ENCODE results near the gene ANKS1A.

The ANKS1A gene

DNA sequence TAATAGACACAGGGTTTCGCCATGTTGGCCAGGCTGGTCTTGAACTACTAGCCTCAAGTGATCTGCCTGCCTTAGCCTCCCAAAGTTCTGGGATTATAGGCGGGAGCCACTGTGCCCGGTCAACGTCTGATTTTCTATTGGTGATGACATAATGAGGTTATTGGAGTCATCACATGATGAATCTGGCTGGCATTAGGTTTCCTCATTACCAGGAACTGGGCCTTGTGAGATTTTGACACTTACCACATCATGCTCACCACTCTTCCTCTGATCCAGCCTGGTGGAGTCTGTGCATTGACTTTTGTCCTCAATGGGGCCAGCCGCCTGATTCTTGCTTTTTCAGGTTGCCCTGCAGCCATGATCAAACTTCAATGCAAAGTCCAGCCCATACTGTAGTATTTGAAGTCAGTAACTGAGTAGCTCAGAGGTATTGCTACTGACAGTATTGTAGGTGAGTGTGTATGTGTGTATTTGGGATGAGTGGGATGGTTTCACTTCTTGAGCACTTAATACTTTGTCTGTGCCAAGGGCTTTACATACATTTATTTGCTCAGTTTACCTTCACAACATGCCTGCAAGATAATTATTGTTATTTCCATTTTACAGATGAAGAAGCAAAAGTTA lies 16.0 kb downstream of the ANKS1A start:
- H2BK12ac ChIP-seq (ENCODE audit: low read length), result no peak overlapping the region

DNA sequence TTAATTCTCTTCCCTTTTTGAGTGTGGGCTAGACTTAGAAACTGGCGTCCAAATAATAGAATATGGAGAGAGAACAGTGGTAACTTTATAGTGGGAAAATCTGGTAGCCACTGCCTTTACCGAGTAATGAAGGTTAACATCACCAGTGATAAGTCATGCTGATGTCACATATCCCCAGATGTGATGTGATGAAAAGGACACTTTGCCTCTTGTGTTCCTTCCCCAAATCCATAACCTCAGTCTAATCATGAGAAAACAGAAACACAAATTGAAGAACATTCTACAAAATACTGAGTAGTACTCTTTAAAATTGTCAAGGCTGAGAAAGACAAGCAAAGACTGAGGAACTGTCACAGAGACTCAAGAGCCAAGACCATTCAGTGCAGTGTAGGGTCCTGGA lies 17.8 kb downstream of the ANKS1A start:
- Histone ChIP-seq H3K14ac (ENCODE audit: low read length) (no peak overlapping the region), H3K23ac (ENCODE audit: low read length) (no peak overlapping the region), H2AFZ (ENCODE audit: insufficient read depth, low read length, poor library complexity) (no peak overlapping the region), H3K9me3 (ENCODE audit: insufficient read depth, low read depth, low read length) (no peaks in the 10 kb centered on the region), H4K12ac (ENCODE audit: low read depth, low read length) (no peak overlapping the region), H2BK120ac (ENCODE audit: insufficient read depth, low read length, poor library complexity) (no peak overlapping the region), H3K79me1 (ENCODE audit: low read length) (no peaks in the 10 kb centered on the region), H3K18ac (ENCODE audit: low read length) (no peak overlapping the region), H3K9ac (ENCODE audit: low read length) (no peak overlapping the region), H3K27ac (ENCODE audit: low read depth, low read length) (no peak overlapping the region), H2AK5ac (ENCODE audit: low read length) (no peak overlapping the region), H3K4me1 (ENCODE audit: control insufficient read depth in 1 of 2, insufficient read depth in 2 of 2, low read length in 2 of 2) (peaks cover 0 to 4% of the 10 kb centered on the region in 2 experiments), H3K36me3 (ENCODE audit: control insufficient read depth in 1 of 2, insufficient read depth in 2 of 2, low read length in 2 of 2) (no peaks in the 10 kb centered on the region), H3K4ac (ENCODE audit: low read depth, low read length) (no peak overlapping the region), H3K4me3 (ENCODE audit: low read depth, low read length) (no peak overlapping the region), H3K4me2 (ENCODE audit: low read length) (no peak overlapping the region), H3K79me2 (ENCODE audit: control insufficient read depth, insufficient read depth, low read length, poor library complexity) (peaks cover 3% of the 10 kb centered on the region), H4K91ac (ENCODE audit: low read depth, low read length) (no peak overlapping the region), H2BK12ac (ENCODE audit: low read length) (no peak overlapping the region), H2BK5ac (ENCODE audit: low read depth, low read length, poor library complexity) (no peak overlapping the region), H4K8ac (ENCODE audit: low read depth, low read length) (no peak overlapping the region), H3K27me3 (ENCODE audit: insufficient read depth, low read length) (no peaks in the 10 kb centered on the region)
- WGBS (ENCODE audit: extremely low coverage, insufficient coverage, insufficient read length), result no CpG with 5 or more reads among the region's 2 CpGs
- no peak for DNase-seq

More for the DNA sequence above, 16.0 kb downstream of the ANKS1A start:
- DNase-seq, result no peak
- Histone ChIP-seq H3K4me1 (ENCODE audit: control insufficient read depth in 1 of 2, insufficient read depth in 2 of 2, low read length in 2 of 2) (peaks cover 0 to 4% of the 10 kb centered on the region in 2 experiments), H3K9me3 (ENCODE audit: insufficient read depth, low read depth, low read length) (no peaks in the 10 kb centered on the region), H4K91ac (ENCODE audit: low read depth, low read length) (no peak overlapping the region), H3K4ac (ENCODE audit: low read depth, low read length) (no peak overlapping the region), H3K79me2 (ENCODE audit: control insufficient read depth, insufficient read depth, low read length, poor library complexity) (peaks cover 3% of the 10 kb centered on the region), H3K79me1 (ENCODE audit: low read length) (no peaks in the 10 kb centered on the region), H3K14ac (ENCODE audit: low read length) (no peak overlapping the region), H2AK5ac (ENCODE audit: low read length) (no peak overlapping the region), H3K4me3 (ENCODE audit: low read depth, low read length) (no peak overlapping the region), H3K27me3 (ENCODE audit: insufficient read depth, low read length) (no peaks in the 10 kb centered on the region), H4K12ac (ENCODE audit: low read depth, low read length) (no peak overlapping the region), H3K4me2 (ENCODE audit: low read length) (no peak overlapping the region), H4K8ac (ENCODE audit: low read depth, low read length) (no peak overlapping the region), H3K27ac (ENCODE audit: low read depth, low read length) (no peak overlapping the region), H3K23ac (ENCODE audit: low read length) (no peak overlapping the region), H2BK120ac (ENCODE audit: insufficient read depth, low read length, poor library complexity) (no peak overlapping the region), H3K9ac (ENCODE audit: low read length) (no peak overlapping the region), H3K18ac (ENCODE audit: low read length) (no peak overlapping the region), H2AFZ (ENCODE audit: insufficient read depth, low read length, poor library complexity) (no peak overlapping the region), H2BK5ac (ENCODE audit: low read depth, low read length, poor library complexity) (no peak overlapping the region), H3K36me3 (ENCODE audit: control insufficient read depth in 1 of 2, insufficient read depth in 2 of 2, low read length in 2 of 2) (no peaks in the 10 kb centered on the region)
- no CpG with 5 or more reads among the region's 5 CpGs for WGBS (ENCODE audit: extremely low coverage, insufficient coverage, insufficient read length)

- H2BK5ac ChIP-seq (ENCODE audit: low read depth, low read length, poor library complexity), result no peak overlapping the region
- no peak overlapping the region for H2AFZ ChIP-seq (ENCODE audit: insufficient read depth, low read length, poor library complexity)
- no peak overlapping the region for H3K27ac ChIP-seq (ENCODE audit: low read depth, low read length)
- H3K79me1 ChIP-seq (ENCODE audit: low read length), result no peaks in the 10 kb centered on the region
- H2BK12ac ChIP-seq (ENCODE audit: low read length), result no peak overlapping the region
- no peak overlapping the region for H2BK120ac ChIP-seq (ENCODE audit: insufficient read depth, low read length, poor library complexity)
- peak in 1 of 2 donors; percentile 57 for DNase-seq
- no CpG with 5 or more reads among the region's 3 CpGs for WGBS (ENCODE audit: extremely low coverage, insufficient coverage, insufficient read length)
- no peaks in the 10 kb centered on the region for H3K27me3 ChIP-seq (ENCODE audit: insufficient read depth, low read length)
- no peak overlapping the region for H3K14ac ChIP-seq (ENCODE audit: low read length)
- no peaks in the 10 kb centered on the region for H3K9me3 ChIP-seq (ENCODE audit: insufficient read depth, low read depth, low read length)
- H3K9ac ChIP-seq (ENCODE audit: low read length), result no peak overlapping the region
- no peak overlapping the region for H3K4me2 ChIP-seq (ENCODE audit: low read length)
- H3K4ac ChIP-seq (ENCODE audit: low read depth, low read length), result peak overlapping the region; percentile 77
- no peak overlapping the region for H4K91ac ChIP-seq (ENCODE audit: low read depth, low read length)
- peaks cover 0 to 4% of the 10 kb centered on the region in 2 experiments for H3K4me1 ChIP-seq (ENCODE audit: control insufficient read depth in 1 of 2, insufficient read depth in 2 of 2, low read length in 2 of 2)
- no peak overlapping the region for H2AK5ac ChIP-seq (ENCODE audit: low read length)
- no peak overlapping the region for H3K23ac ChIP-seq (ENCODE audit: low read length)
- H4K12ac ChIP-seq (ENCODE audit: low read depth, low read length), result no peak overlapping the region
- peaks cover 3% of the 10 kb centered on the region for H3K79me2 ChIP-seq (ENCODE audit: control insufficient read depth, insufficient read depth, low read length, poor library complexity)
- H4K8ac ChIP-seq (ENCODE audit: low read depth, low read length), result no peak overlapping the region
- no peaks in the 10 kb centered on the region for H3K36me3 ChIP-seq (ENCODE audit: control insufficient read depth in 1 of 2, insufficient read depth in 2 of 2, low read length in 2 of 2)
- no peak overlapping the region for H3K4me3 ChIP-seq (ENCODE audit: low read depth, low read length)
- H3K18ac ChIP-seq (ENCODE audit: low read length), result no peak overlapping the region
These were observed 19.1 kb downstream of the ANKS1A start for GRCh38 chr6:34908194-34908593.

GRCh38 chr6:34909320-34909883 lies 20.3 kb downstream of the ANKS1A start:
- Histone ChIP-seq H3K79me1 (ENCODE audit: low read length) (no peaks in the 10 kb centered on the region), H3K4me3 (ENCODE audit: low read depth, low read length) (no peak overlapping the region), H3K4me2 (ENCODE audit: low read length) (no peak overlapping the region), H3K14ac (ENCODE audit: low read length) (no peak overlapping the region), H3K9ac (ENCODE audit: low read length) (no peak overlapping the region), H3K27ac (ENCODE audit: low read depth, low read length) (no peak overlapping the region), H4K12ac (ENCODE audit: low read depth, low read length) (no peak overlapping the region), H2AK5ac (ENCODE audit: low read length) (no peak overlapping the region), H2BK5ac (ENCODE audit: low read depth, low read length, poor library complexity) (no peak overlapping the region), H3K18ac (ENCODE audit: low read length) (no peak overlapping the region), H3K23ac (ENCODE audit: low read length) (no peak overlapping the region), H2BK120ac (ENCODE audit: insufficient read depth, low read length, poor library complexity) (no peak overlapping the region), H3K9me3 (ENCODE audit: insufficient read depth, low read depth, low read length) (no peaks in the 10 kb centered on the region), H4K91ac (ENCODE audit: low read depth, low read length) (no peak overlapping the region), H3K27me3 (ENCODE audit: insufficient read depth, low read length) (no peaks in the 10 kb centered on the region), H2BK12ac (ENCODE audit: low read length) (no peak overlapping the region), H3K4ac (ENCODE audit: low read depth, low read length) (no peak overlapping the region), H2AFZ (ENCODE audit: insufficient read depth, low read length, poor library complexity) (no peak overlapping the region), H3K4me1 (ENCODE audit: control insufficient read depth in 1 of 2, insufficient read depth in 2 of 2, low read length in 2 of 2) (peaks cover 0 to 4% of the 10 kb centered on the region in 2 experiments), H3K79me2 (ENCODE audit: control insufficient read depth, insufficient read depth, low read length, poor library complexity) (peaks cover 3% of the 10 kb centered on the region), H4K8ac (ENCODE audit: low read depth, low read length) (no peak overlapping the region), H3K36me3 (ENCODE audit: control insufficient read depth in 1 of 2, insufficient read depth in 2 of 2, low read length in 2 of 2) (no peaks in the 10 kb centered on the region)
- no peak for DNase-seq
- no CpG with 5 or more reads among the region's 6 CpGs for WGBS (ENCODE audit: extremely low coverage, insufficient coverage, insufficient read length)

All from trophoblast cell (in vitro differentiated cells and primary cell).